Lower lobe of right lung (tissue), 2 donors: ENCODE results near the gene ZNF362. TPM values are rescaled to one million over a fixed set of nuclear protein-coding genes. Genes with fewer than 3 reads are reported as not detected.

Experiments
- ATAC-seq, 2 donors: fragments of 200-7000 bp; cut with Tn5 transposase; one replicate each; pipeline ENCODE4 v1.9.1; 2020 to 2022; ENCODE audit warnings: mild to moderate bottlenecking in 2 of 2, moderate library complexity in 2 of 2
- DNase-seq: peaks from one replicate; pipeline ENCODE4 v3.0.0-alpha.2; 2020
- H3K27ac ChIP-seq: fragments of 200-600 bp; one replicate; pipeline ENCODE4 v1.8.0; 2022
- H3K27me3 ChIP-seq: fragments of 200-600 bp; one replicate; pipeline ENCODE4 v1.8.0; 2022; ENCODE audit warnings: low read depth
- H3K36me3 ChIP-seq: fragments of 200-600 bp; one replicate; pipeline ENCODE4 v1.8.0; 2022; ENCODE audit warnings: mild to moderate bottlenecking
- H3K4me1 ChIP-seq: fragments of 200-600 bp; one replicate; pipeline ENCODE4 v1.8.0; 2022
- H3K4me3 ChIP-seq: fragments of 200-600 bp; one replicate; pipeline ENCODE4 v1.8.0; 2022; ENCODE audit warnings: mild to moderate bottlenecking
- H3K9me3 ChIP-seq: fragments of 200-600 bp; one replicate; pipeline ENCODE4 v1.8.0; 2022
- CTCF ChIP-seq: fragments of 200-600 bp; IDR thresholded peaks from one replicate; pipeline ENCODE4 v1.8.0; 2022; ENCODE audit warnings: antibody characterized with exemption, mild to moderate bottlenecking
- intact Hi-C: fragments of 100-400 bp; cut with DNase I; formaldehyde crosslinking; loops from one replicate; pipeline ENCODE4 v1.11.0; 2022
- long read RNA-seq: library from polyadenylated mRNA; unstranded; transcript quantifications from one replicate; pipeline ENCODE4 v2.0.0, GENCODE V29; 2021
- total RNA-seq: library from RNA; stranded (reverse); fragmentation: NEBNext Ultra II Directional; extraction: Animal tissue kit (Norgen Biotek cat#: 25700); gene quantifications from one replicate; pipeline ENCODE4 v1.2.1, GENCODE V29; 2021
- donor health status: DM: no; HTN: yes; CAD: no; lungs with severe emphysema.

Gene ZNF362, protein sequence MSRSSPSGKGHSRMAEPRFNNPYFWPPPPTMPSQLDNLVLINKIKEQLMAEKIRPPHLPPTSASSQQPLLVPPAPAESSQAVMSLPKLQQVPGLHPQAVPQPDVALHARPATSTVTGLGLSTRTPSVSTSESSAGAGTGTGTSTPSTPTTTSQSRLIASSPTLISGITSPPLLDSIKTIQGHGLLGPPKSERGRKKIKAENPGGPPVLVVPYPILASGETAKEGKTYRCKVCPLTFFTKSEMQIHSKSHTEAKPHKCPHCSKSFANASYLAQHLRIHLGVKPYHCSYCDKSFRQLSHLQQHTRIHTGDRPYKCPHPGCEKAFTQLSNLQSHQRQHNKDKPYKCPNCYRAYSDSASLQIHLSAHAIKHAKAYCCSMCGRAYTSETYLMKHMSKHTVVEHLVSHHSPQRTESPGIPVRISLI
- total RNA-seq, result 30.7 TPM
- long read RNA-seq, partial matches to known transcripts, result 26 of 36 reads
- long read RNA-seq, other reads (novel, unspliced or antisense), result 9 of 36 reads

- peak within 1 kb of the TSS; percentile 92 for H3K27ac ChIP-seq
- ATAC-seq (peak; percentile 64 to 67), DNase-seq (peak; percentile 83)
- no peaks in the 10 kb centered on the region for H3K36me3 ChIP-seq
- H3K4me1 ChIP-seq, result peaks cover 51% of the 10 kb centered on the region
- intact Hi-C loops, result no loop called here
- TF ChIP-seq CTCF, result no peak
- H3K9me3 ChIP-seq, result no peaks in the 10 kb centered on the region
- H3K4me3 ChIP-seq, result peak within 1 kb of the TSS; percentile 68
- H3K27me3 ChIP-seq, result no peaks in the 10 kb centered on the region
Observed at GRCh38 chr1:33256471-33257206, at the start of gene ZNF362. TSS of gene ZNF362 (plus strand) at chr1:33256492. CDS start at chr1:33270575, 14,083 bp downstream.

- no peak for DNase-seq
- TF ChIP-seq CTCF, result no peak
- Histone ChIP-seq H3K4me3 (no peak overlapping the region), H3K27me3 (no peaks in the 10 kb centered on the region), H3K27ac (no peak overlapping the region), H3K4me1 (no peaks in the 10 kb centered on the region), H3K36me3 (no peaks in the 10 kb centered on the region), H3K9me3 (no peaks in the 10 kb centered on the region)
- no peak for ATAC-seq
- intact Hi-C loops, result no loop called here
Observed at GRCh38 chr1:33211972-33212371, 44.3 kb upstream of the ZNF362 start.

DNA sequence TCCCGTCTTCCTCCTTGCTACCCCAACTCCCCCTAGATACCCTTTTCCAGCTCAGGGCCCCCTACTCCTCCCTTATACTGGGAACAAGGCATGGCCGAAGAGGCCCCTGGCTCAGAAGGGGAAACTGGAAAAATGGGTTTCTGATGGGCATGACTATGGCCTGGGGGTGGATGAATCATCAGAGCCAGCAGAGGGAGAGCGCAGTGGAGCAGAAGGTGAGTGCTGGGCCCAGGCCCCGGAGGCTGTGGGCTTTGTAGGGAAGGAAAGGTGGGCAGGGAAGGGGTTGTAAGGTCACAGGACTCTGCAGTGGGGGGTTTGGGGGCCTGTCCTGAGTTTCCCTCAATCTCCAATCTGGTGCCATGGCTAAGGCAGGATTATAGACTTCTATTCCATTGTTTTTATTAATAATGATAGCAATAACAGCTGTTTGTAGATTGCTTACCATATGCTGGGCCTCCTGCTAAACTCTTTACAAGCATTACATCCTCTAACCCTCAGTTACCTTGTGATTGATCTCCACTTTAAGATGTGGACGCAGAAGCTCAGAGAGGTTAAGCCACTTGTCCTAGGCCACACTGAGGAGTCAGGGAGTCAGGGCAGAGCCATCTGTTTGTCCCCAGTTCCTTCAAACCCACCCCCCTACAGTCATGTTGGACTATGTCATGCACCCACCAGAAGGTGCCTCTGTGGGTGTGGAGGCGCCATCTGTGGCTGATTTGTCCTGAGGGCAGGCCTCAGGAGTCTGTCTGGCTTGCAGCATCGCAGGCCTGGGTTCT is 36.2 kb upstream of the ZNF362 start:
- intact Hi-C loops, result no loop called here

DNA sequence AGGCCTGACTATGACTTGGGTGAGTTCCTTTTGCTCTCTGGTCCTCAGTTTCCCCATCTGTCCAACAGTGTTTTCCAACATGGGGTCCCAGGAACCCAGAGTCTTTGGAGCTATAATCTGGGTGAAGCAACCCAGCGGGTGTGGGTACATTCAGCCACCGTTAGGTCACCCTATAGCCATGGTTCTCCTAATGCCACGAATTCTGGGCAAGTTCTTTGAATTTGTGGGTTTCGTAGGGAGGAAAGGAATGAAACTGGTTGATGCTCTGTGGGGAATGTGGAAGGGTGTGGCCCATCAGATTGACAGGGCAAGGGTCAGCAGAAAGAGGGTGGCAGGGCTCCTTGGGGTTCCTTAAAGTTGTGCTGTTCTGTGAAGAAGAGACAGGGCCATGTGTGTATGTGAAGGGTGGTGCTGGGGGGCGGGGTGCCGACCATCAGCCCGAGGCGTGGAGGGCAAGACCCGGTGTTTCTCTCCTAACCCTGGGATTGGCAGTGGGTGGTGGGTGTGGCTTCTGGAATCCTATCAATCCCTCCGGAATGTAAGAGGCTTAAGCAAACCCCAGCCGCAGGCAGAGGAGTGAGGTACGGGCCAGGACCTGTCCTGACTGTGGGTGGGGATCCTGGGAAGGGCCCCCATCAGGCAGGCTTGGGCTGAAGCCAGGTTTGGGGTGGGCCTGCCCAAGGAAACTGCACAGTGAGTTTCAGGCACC is 35.5 kb upstream of the ZNF362 start:
- Histone ChIP-seq H3K36me3 (no peaks in the 10 kb centered on the region), H3K4me3 (no peak overlapping the region), H3K9me3 (no peaks in the 10 kb centered on the region), H3K27ac (no peak overlapping the region), H3K27me3 (no peaks in the 10 kb centered on the region), H3K4me1 (peaks cover 12% of the 10 kb centered on the region)
- ATAC-seq, result peak; percentile 65 to 69
- peak; percentile 47 for DNase-seq
- TF ChIP-seq CTCF, result no peak
- intact Hi-C loops, result no loop called here

More for the DNA sequence above, 36.2 kb upstream of the ZNF362 start:
- H3K27ac ChIP-seq, result no peak overlapping the region
- H3K4me3 ChIP-seq, result no peak overlapping the region
- peaks cover 12% of the 10 kb centered on the region for H3K4me1 ChIP-seq
- H3K9me3 ChIP-seq, result no peaks in the 10 kb centered on the region
- ATAC-seq (peak; percentile 13 to 53), DNase-seq (no peak)
- no peaks in the 10 kb centered on the region for H3K36me3 ChIP-seq
- TF ChIP-seq CTCF, result no peak
- H3K27me3 ChIP-seq, result no peaks in the 10 kb centered on the region

DNA sequence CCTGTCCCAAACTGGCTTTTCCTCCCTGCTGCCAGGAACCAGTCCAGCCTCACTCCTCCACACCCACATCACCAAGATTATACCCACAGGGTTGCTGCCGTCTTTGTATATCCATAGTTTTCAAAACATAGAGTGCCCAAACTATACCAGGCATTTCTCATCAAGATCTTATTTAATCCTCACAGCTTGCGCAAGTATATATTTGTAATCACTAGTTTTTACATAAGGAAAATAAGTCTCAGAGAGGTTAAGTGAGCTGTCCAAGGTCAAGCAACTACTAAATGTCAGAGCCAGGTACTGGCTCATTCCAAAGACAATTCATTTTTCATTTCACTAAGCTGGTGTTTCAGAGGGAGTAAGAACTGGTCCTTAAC is 34.9 kb upstream of the ZNF362 start:
- Histone ChIP-seq H3K4me3 (no peak overlapping the region), H3K27ac (no peak overlapping the region), H3K36me3 (no peaks in the 10 kb centered on the region), H3K9me3 (no peaks in the 10 kb centered on the region), H3K27me3 (no peaks in the 10 kb centered on the region), H3K4me1 (peaks cover 12% of the 10 kb centered on the region)
- TF ChIP-seq CTCF, result no peak
- DNase-seq, result no peak
- intact Hi-C loops, result no loop called here
- ATAC-seq, result no peak
